Gastrocnemius medialis (tissue), 4 donors: ENCODE results near the gene PDGFC. TPM values are rescaled to one million over a fixed set of nuclear protein-coding genes. Genes with fewer than 3 reads are reported as not detected.

Source experiments
- ATAC-seq, 2 donors: fragments of 150-250 bp; one replicate each; pipeline ENCODE4 v1.9.1; 2016
- DNase-seq, 2 donors: peaks; one replicate each; pipeline ENCODE4 v3.0.0-alpha.2; 2019
- H3K27ac ChIP-seq, 4 donors: fragments of 200-600 bp; sonication (generic); 1 replicate in 1 of 4; 2 replicates in 3 of 4; pipeline ENCODE4 v1.5.1; 2016 to 2018; ENCODE audit warnings: mild to moderate bottlenecking in 2 of 4, moderate library complexity in 1 of 4
- H3K27me3 ChIP-seq, 3 donors: fragments of 200-600 bp; sonication (generic) in 2 of 3; 1 replicate in 1 of 3; 2 replicates in 2 of 3; pipeline versions ENCODE4 v1.5.1 to v1.6.0; 2016 to 2019; ENCODE audit warnings: mild to moderate bottlenecking in 1 of 3, moderate library complexity in 1 of 3
- H3K36me3 ChIP-seq, 2 donors: fragments of 200-600 bp; sonication (generic) in 1 of 2; one replicate each; pipeline ENCODE4 v1.5.1; 2017 to 2018
- H3K4me1 ChIP-seq, 2 donors: fragments of 200-600 bp; sonication (generic) in 1 of 2; one replicate each; pipeline ENCODE4 v1.5.1; 2016 to 2017; ENCODE audit warnings: mild to moderate bottlenecking in 2 of 2
- H3K4me3 ChIP-seq, 4 donors: fragments of 200-600 bp; sonication (generic) in 3 of 4; 1 replicate in 1 of 4; 2 replicates in 3 of 4; pipeline ENCODE4 v1.5.1; 2016 to 2019; ENCODE audit warnings: mild to moderate bottlenecking in 2 of 4
- H3K9me3 ChIP-seq, 3 donors: fragments of 200-600 bp; sonication (generic) in 2 of 3; 1 replicate in 1 of 3; 2 replicates in 2 of 3; pipeline ENCODE4 v1.5.1; 2016 to 2019
- CTCF ChIP-seq, 5 experiments: fragments of 450-650 bp in 3 of 5; fragments of 200-600 bp in 2 of 5; sonication (generic) in 2 of 5; IDR thresholded peaks in 4 of 5; conservative IDR thresholded peaks in 1 of 5; 1 replicate in 4 of 5; 2 replicates in 1 of 5; pipeline ENCODE4 v1.5.1; 2016 to 2019; ENCODE audit warnings: antibody characterized with exemption in 5 of 5, mild to moderate bottlenecking in 3 of 5, moderate library complexity in 3 of 5
- POLR2A ChIP-seq, 2 donors: fragments of 450-650 bp; IDR thresholded peaks; one replicate each; pipeline ENCODE4 v1.6.1; 2017; ENCODE audit warnings: antibody characterized with exemption in 2 of 2, mild to moderate bottlenecking in 2 of 2, moderate library complexity in 2 of 2
- in situ Hi-C, 4 donors: fragments of 200-750 bp; cut with MboI; loops; one replicate each; pipeline versions ENCODE4 v1.15.0 to v1.8.0; 2017; ENCODE audit warnings: low sequenced_read_pairs in 4 of 4
- intact Hi-C: fragments of 100-400 bp; cut with DNase I; formaldehyde crosslinking; loops from one replicate; pipeline ENCODE4 v1.15.1; 2023; ENCODE audit warnings: low total_unique reads
- total RNA-seq, 4 donors: library from RNA; depleted of rRNA; stranded (reverse); fragments of >200 nt; gene quantifications; one replicate each; pipeline versions ENCODE4 v1.1.0 to v1.2.3, GENCODE V29; 2016

The PDGFC gene
- total RNA-seq, 4 donors from 2014 or later = 4.4 to 10.7 (median 6.3) TPM

DNA sequence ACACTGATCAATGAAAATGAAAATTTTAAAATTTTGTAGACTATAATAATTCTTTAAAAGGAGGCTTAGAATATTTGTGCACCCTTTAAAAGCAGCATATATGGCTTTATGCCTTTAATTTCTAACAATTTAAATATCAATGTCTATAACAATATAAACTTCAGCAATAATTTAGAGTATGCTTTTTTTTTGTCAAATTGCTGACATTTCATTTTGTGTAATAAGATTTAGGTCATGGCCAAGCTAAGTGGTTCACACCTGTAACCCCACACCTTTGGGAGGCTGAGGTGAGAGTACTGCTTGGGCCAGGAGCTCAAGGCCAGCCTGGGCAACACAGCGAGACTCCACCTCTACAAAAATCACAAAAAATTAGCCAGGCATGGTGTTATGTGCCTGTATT is 86.2 kb downstream of the PDGFC start:
- intact Hi-C loops = no loop called here
- Histone ChIP-seq H3K27me3 (no peaks in the 10 kb centered on the region), H3K4me3 (no peak overlapping the region), H3K27ac (no peak overlapping the region), H3K4me1 (peaks cover 7 to 8% of the 10 kb centered on the region in 2 donors), H3K36me3 (no peaks in the 10 kb centered on the region), H3K9me3 (no peaks in the 10 kb centered on the region)
- no peak for DNase-seq
- in situ Hi-C loops = no loop called here
- TF ChIP-seq POLR2A (IDR thresholded peaks at IDR 0.05) (no peak), CTCF (IDR thresholded peaks at IDR 0.05 in 4 of 5, conservative IDR thresholded peaks at IDR 0.05 in 1 of 5) (no peak)
- ATAC-seq = no peak

GRCh38 chr4:156884183-156884582 is 87.4 kb downstream of the PDGFC start:
- no peak for ATAC-seq
- in situ Hi-C loops (no loop called here), intact Hi-C loops (no loop called here)

GRCh38 chr4:156875704-156876103 is 95.9 kb downstream of the PDGFC start:
- Histone ChIP-seq H3K27ac (no peak overlapping the region), H3K4me3 (no peak overlapping the region), H3K4me1 (no peaks in the 10 kb centered on the region), H3K27me3 (no peaks in the 10 kb centered on the region), H3K9me3 (no peaks in the 10 kb centered on the region), H3K36me3 (no peaks in the 10 kb centered on the region)
- TF ChIP-seq CTCF (IDR thresholded peaks at IDR 0.05 in 4 of 5, conservative IDR thresholded peaks at IDR 0.05 in 1 of 5) (no peak), POLR2A (IDR thresholded peaks at IDR 0.05) (no peak)
- DNase-seq (no peak), ATAC-seq (no peak)
- intact Hi-C loops = no loop called here
- in situ Hi-C loops = no loop called here

More at GRCh38 chr4:156884183-156884582, 87.4 kb downstream of the PDGFC start:
- Histone ChIP-seq H3K27ac (no peak overlapping the region), H3K4me1 (no peaks in the 10 kb centered on the region), H3K27me3 (no peaks in the 10 kb centered on the region), H3K36me3 (no peaks in the 10 kb centered on the region), H3K4me3 (no peak overlapping the region), H3K9me3 (no peaks in the 10 kb centered on the region)
- DNase-seq = no peak
- TF ChIP-seq CTCF (IDR thresholded peaks at IDR 0.05 in 4 of 5, conservative IDR thresholded peaks at IDR 0.05 in 1 of 5) (no peak), POLR2A (IDR thresholded peaks at IDR 0.05) (no peak)

GRCh38 chr4:156875055-156875454 is 96.5 kb downstream of the PDGFC start:
- Histone ChIP-seq H3K36me3 (no peaks in the 10 kb centered on the region), H3K4me1 (no peaks in the 10 kb centered on the region), H3K27ac (no peak overlapping the region), H3K9me3 (no peaks in the 10 kb centered on the region), H3K27me3 (no peaks in the 10 kb centered on the region), H3K4me3 (no peak overlapping the region)
- in situ Hi-C loops (no loop called here), intact Hi-C loops (no loop called here)
- TF ChIP-seq CTCF (IDR thresholded peaks at IDR 0.05 in 4 of 5, conservative IDR thresholded peaks at IDR 0.05 in 1 of 5) (no peak), POLR2A (IDR thresholded peaks at IDR 0.05) (no peak)
- DNase-seq = no peak
- no peak for ATAC-seq

- H3K9me3 ChIP-seq = no peaks in the 10 kb centered on the region
- H3K36me3 ChIP-seq = no peaks in the 10 kb centered on the region
- H3K27me3 ChIP-seq = no peaks in the 10 kb centered on the region
- H3K4me3 ChIP-seq = no peak overlapping the region
- no peaks in the 10 kb centered on the region for H3K4me1 ChIP-seq
- intact Hi-C loops = no loop called here
- H3K27ac ChIP-seq = no peak overlapping the region
- no peak for TF ChIP-seq POLR2A (IDR thresholded peaks at IDR 0.05)
- TF ChIP-seq CTCF (IDR thresholded peaks at IDR 0.05 in 4 of 5, conservative IDR thresholded peaks at IDR 0.05 in 1 of 5) = no peak
- DNase-seq (no peak), ATAC-seq (no peak)
- in situ Hi-C loops = no loop called here
These were observed 97.8 kb downstream of the PDGFC start for GRCh38 chr4:156873799-156874198.
